AG04450 (cell line): ENCODE results near the gene MUTYH. TPM values are rescaled to one million over a fixed set of nuclear protein-coding genes. Genes with fewer than 3 reads are reported as not detected.

Experiments
- CTCF ChIA-PET: fragments of 300-600, 350-600 bp; formaldehyde crosslinking; extraction: SDS; loops from one replicate; lab custom pipeline; 2022; ENCODE audit warnings: antibody characterized with exemption, inconsistent platforms; lab: Charles Lee
- POLR2A ChIA-PET: fragments of 350-600 bp; formaldehyde crosslinking; extraction: SDS; loops from one replicate; lab custom pipeline; 2021; ENCODE audit warnings: antibody characterized with exemption, inconsistent platforms; lab: Yijun Ruan, JAX
- DNase-seq: peaks from one replicate; pipeline ENCODE4 v3.0.0-alpha.2; 2011; ENCODE audit warnings: low read depth, low spot score
- H3K27ac ChIP-seq: one replicate; pipeline ENCODE4 v1.5.1; 2012; ENCODE audit warnings: low read depth, low read length, control low read depth
- H3K27me3 ChIP-seq: one replicate; pipeline ENCODE4 v1.6.0; 2012; ENCODE audit warnings: low read length; ENCODE audit not compliant: control insufficient read depth, insufficient read depth
- H3K4me3 ChIP-seq: 2 replicates; pipeline ENCODE4 v1.5.1; 2011; ENCODE audit warnings: mild to moderate bottlenecking, low read depth, low read length, control low read depth
- H3K9me3 ChIP-seq: 2 replicates; pipeline ENCODE4 v1.5.1; 2012; ENCODE audit warnings: low read length; ENCODE audit not compliant: control insufficient read depth, insufficient read depth
- CTCF ChIP-seq: IDR thresholded peaks from 2 replicates; pipeline ENCODE4 v1.5.1; 2011; ENCODE audit warnings: low read depth, low read length, control low read depth, inconsistent platforms
- polyA plus RNA-seq: library from polyadenylated mRNA; depleted of rRNA; stranded (reverse); fragments of >200 nt; gene quantifications from 2 replicates; pipeline ENCODE4 v1.2.3, GENCODE V29; 2011

The MUTYH gene
- polyA plus RNA-seq, 1 experiment: 5.8 TPM

DNA sequence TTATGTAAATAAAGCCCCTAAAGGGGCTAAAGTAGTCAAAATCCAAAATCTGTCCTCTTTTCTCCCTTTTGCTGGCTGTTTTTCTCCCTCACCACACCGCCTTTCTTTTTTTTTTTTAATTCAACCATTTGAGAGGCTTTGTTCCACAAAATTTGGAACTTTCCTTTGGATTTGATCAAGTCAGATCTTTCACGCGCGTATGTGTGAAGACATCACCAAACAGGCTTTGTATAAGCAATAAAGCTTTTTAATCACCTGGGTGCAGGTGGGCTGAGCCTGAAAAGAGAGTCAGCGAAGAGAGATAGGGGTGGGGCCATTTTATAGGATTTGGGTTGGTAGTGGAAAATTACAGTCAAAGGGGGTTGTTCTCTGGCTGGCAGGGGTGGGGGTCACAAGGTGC is 18.8 kb downstream of the MUTYH start:
- Histone ChIP-seq H3K4me3 (no peak overlapping the region), H3K27me3 (peaks cover 6% of the 10 kb centered on the region), H3K9me3 (no peaks in the 10 kb centered on the region), H3K27ac (no peak overlapping the region)
- no peak for DNase-seq
- no peak for TF ChIP-seq CTCF
- POLR2A ChIA-PET: no interaction called here
- CTCF ChIA-PET: no interaction called here

- DNase-seq: no peak
- ChIA-PET CTCF (no interaction called here), POLR2A (no interaction called here)
- H3K9me3 ChIP-seq: no peaks in the 10 kb centered on the region
- no peak for TF ChIP-seq CTCF
- H3K27me3 ChIP-seq: peaks cover 6% of the 10 kb centered on the region
- H3K27ac ChIP-seq: no peak overlapping the region
- no peak overlapping the region for H3K4me3 ChIP-seq
Measured at GRCh38 chr1:45319761-45320160, 20.5 kb downstream of the MUTYH start.

DNA sequence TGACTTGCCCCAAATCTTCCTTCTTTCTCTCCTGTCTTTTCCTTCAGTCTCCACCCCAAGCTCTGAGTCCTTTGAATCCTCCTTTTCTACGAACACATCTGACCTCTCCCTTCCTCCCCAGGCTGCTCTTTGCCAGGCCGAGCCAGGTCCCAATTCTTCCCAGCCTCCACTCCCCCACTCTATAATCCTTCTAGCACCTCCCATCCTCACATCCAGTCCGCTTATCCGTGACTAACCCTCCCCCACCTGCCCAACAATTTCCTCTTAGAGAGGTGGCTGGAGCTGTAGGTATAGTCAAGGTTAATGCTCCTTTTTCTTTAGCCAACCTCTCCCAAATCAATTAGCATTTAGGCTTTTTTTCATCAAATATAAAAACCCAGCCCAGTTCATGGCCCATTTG is 23.1 kb downstream of the MUTYH start:
- H3K27ac ChIP-seq: no peak overlapping the region
- no peak overlapping the region for H3K4me3 ChIP-seq
- H3K9me3 ChIP-seq: no peaks in the 10 kb centered on the region
- peaks cover 6% of the 10 kb centered on the region for H3K27me3 ChIP-seq
- POLR2A ChIA-PET: no interaction called here
- CTCF ChIA-PET: no interaction called here
- no peak for TF ChIP-seq CTCF
- no peak for DNase-seq

GRCh38 chr1:45314266-45314665 is 26.0 kb downstream of the MUTYH start:
- no peaks in the 10 kb centered on the region for H3K9me3 ChIP-seq
- POLR2A ChIA-PET: no interaction called here
- CTCF ChIA-PET: interaction anchor here (1.1 to 1.7 kb wide), 3 partner anchors 10 to 300 kb away, joined by 3 to 10 read pairs (median 5); no protein-coding TSS in a partner anchor
- no peak for TF ChIP-seq CTCF
- H3K4me3 ChIP-seq: no peak overlapping the region
- H3K27ac ChIP-seq: no peak overlapping the region
- DNase-seq: no peak
- H3K27me3 ChIP-seq: peaks cover 6% of the 10 kb centered on the region

DNA sequence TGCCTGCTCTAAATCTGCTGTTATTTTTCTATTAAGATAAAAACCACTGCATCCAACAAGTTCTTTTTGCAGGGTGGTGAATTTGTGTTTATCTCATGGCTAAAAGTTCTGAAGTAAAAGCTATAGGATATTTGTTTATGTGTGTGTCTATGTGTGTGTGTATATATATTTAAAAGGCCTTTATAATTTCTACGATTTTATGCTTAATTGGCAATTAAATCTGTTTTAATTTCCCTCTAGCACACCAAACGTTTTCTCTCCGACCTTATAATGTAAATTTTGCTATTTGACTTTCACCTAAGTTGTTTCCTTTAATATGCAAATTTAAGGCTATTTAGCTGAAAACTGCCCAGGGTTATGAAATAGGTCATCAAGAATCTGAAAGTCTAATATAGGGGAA is 33.3 kb downstream of the MUTYH start:
- Histone ChIP-seq H3K27me3 (no peaks in the 10 kb centered on the region), H3K9me3 (no peaks in the 10 kb centered on the region; the same call in 1 of the 2 replicates), H3K4me3 (no peak overlapping the region), H3K27ac (no peak overlapping the region)
- ChIA-PET CTCF (interaction anchor here (0.6 to 4.3 kb wide), 6 partner anchors 185 to 296 kb away, joined by 3 to 22 read pairs (median 4); no protein-coding TSS in a partner anchor), POLR2A (no interaction called here)
- no peak for TF ChIP-seq CTCF
- DNase-seq: no peak
